Brain microvascular endothelial cell (primary cell): Measurements from ENCODE around the gene TMEM35B.

Experiments used
- DNase-seq: peaks from one replicate; pipeline ENCODE4 v3.0.0-alpha.2; 2020
- H3K27ac ChIP-seq: fragments of 250-450 bp; sonication (Bioruptor Pico); 2 replicates; pipeline ENCODE4 v1.5.1; 2020; ENCODE audit warnings: mild to moderate bottlenecking, moderate library complexity
- H3K27me3 ChIP-seq: fragments of 250-450 bp; sonication (Bioruptor Pico); replicated peaks from 2 replicates; pipeline ENCODE4 v1.5.1; 2020; ENCODE audit warnings: mild to moderate bottlenecking
- H3K36me3 ChIP-seq: fragments of 250-450 bp; sonication (Bioruptor Pico); replicated peaks from 2 replicates; pipeline ENCODE4 v1.5.1; 2020; ENCODE audit warnings: mild to moderate bottlenecking
- H3K4me3 ChIP-seq: 2 replicates; pipeline ENCODE4 v1.5.1; 2011; ENCODE audit warnings: low read depth, mild to moderate bottlenecking, control low read depth, low read length, moderate library complexity
- CTCF ChIP-seq: IDR thresholded peaks from 2 replicates; pipeline ENCODE4 v1.5.1; 2011; ENCODE audit warnings: low read depth, mild to moderate bottlenecking, moderate library complexity, low read length, control low read depth, inconsistent platforms; ENCODE audit errors: missing control alignments
- in situ Hi-C: cut with HindIII; loops from 2 replicates; pipeline ENCODE4 v1.10.0; 2017; ENCODE audit warnings: low sequenced_read_pairs, low pct_ligation_motif_present

TMEM35B gene

GRCh38 chr1:34984793-34985608 lies at the start of gene TMEM35B:
TMEM35B (minus strand) TSS chr1:34985347; CDS start chr1:34985305, 42 bp downstream.
- in situ Hi-C loops, result loop anchor here (25.0 kb wide), 1 partner anchor 127 kb away; no protein-coding TSS in a partner anchor
- H3K27ac ChIP-seq, result peak within 1 kb of the TSS; percentile 68
- peak; percentile 21 for TF ChIP-seq CTCF

GRCh38 chr1:35033346-35033745 lies 48.2 kb upstream of the TMEM35B start:
- no peak overlapping the region for H3K27ac ChIP-seq
- no peak for TF ChIP-seq CTCF
- H3K4me3 ChIP-seq, result no peak overlapping the region
- in situ Hi-C loops, result no loop called here
- no peaks in the 10 kb centered on the region for H3K36me3 ChIP-seq
- no peak for DNase-seq
- H3K27me3 ChIP-seq, result no peaks in the 10 kb centered on the region

More at GRCh38 chr1:34984793-34985608, at the start of gene TMEM35B:
- H3K36me3 ChIP-seq, result peaks cover 7% of the 10 kb centered on the region
- DNase-seq, result peak; percentile 46
- peak within 1 kb of the TSS; percentile 77 for H3K4me3 ChIP-seq
- no peaks in the 10 kb centered on the region for H3K27me3 ChIP-seq

- H3K27ac ChIP-seq, result no peak overlapping the region
- peak overlapping the region; percentile 77 for H3K4me3 ChIP-seq
- DNase-seq, result no peak
- in situ Hi-C loops, result no loop called here
- TF ChIP-seq CTCF, result no peak
- H3K36me3 ChIP-seq, result no peaks in the 10 kb centered on the region
- no peaks in the 10 kb centered on the region for H3K27me3 ChIP-seq
These were observed 47.2 kb upstream of the TMEM35B start for GRCh38 chr1:35032384-35032739.

- H3K4me3 ChIP-seq, result peak overlapping the region; percentile 77
- DNase-seq, result peak; percentile 43
- in situ Hi-C loops, result no loop called here
- H3K27me3 ChIP-seq, result no peaks in the 10 kb centered on the region
- peak overlapping the region; percentile 92 for H3K27ac ChIP-seq
- TF ChIP-seq CTCF, result no peak
- H3K36me3 ChIP-seq, result no peaks in the 10 kb centered on the region
These were observed 45.8 kb upstream of the TMEM35B start for GRCh38 chr1:35030756-35031446.

- in situ Hi-C loops, result no loop called here
- no peaks in the 10 kb centered on the region for H3K27me3 ChIP-seq
- peak overlapping the region; percentile 77 for H3K4me3 ChIP-seq
- DNase-seq, result no peak
- no peaks in the 10 kb centered on the region for H3K36me3 ChIP-seq
- TF ChIP-seq CTCF, result no peak
- peak overlapping the region; percentile 92 for H3K27ac ChIP-seq
These were observed 45.2 kb upstream of the TMEM35B start for GRCh38 chr1:35030338-35030737.
